Neural cell (in vitro differentiated cells): ENCODE results near the gene LHX5. TPM values are rescaled to one million over a fixed set of nuclear protein-coding genes. Genes with fewer than 3 reads are reported as not detected.

Source experiments
- H2AFZ ChIP-seq: fragments of 200-600, 300-800 bp; sonication (generic), shearing (Covaris generic); 2 replicates; pipeline ENCODE4 v1.6.0; 2014; ENCODE audit warnings: low read depth, mild to moderate bottlenecking, antibody characterized with exemption, low read length, moderate library complexity
- H3F3A ChIP-seq: fragments of 200-600 bp; shearing (Covaris generic); 2 replicates; pipeline ENCODE4 v1.6.1; 2016; ENCODE audit warnings: mild to moderate bottlenecking, moderate library complexity, mixed read lengths, antibody characterized with exemption, low read length; ENCODE audit not compliant: insufficient read depth, poor library complexity, severe bottlenecking
- H3K27ac ChIP-seq: fragments of 200-600, 300-800 bp; sonication (generic), shearing (Covaris generic); 2 replicates; pipeline ENCODE4 v1.5.1; 2014; ENCODE audit warnings: mild to moderate bottlenecking, low read length, moderate library complexity
- H3K27me3 ChIP-seq: fragments of 300-800, 200-600 bp; sonication (generic), shearing (Covaris generic); 2 replicates; pipeline ENCODE4 v1.6.0; 2014; ENCODE audit warnings: mild to moderate bottlenecking, low read depth, low read length, moderate library complexity; ENCODE audit not compliant: insufficient read depth
- H3K36me3 ChIP-seq: fragments of 300-800, 200-600 bp; sonication (generic), shearing (Covaris generic); 2 replicates; pipeline ENCODE4 v1.5.1; 2014; ENCODE audit warnings: mild to moderate bottlenecking, antibody characterized with exemption, low read length, moderate library complexity; ENCODE audit not compliant: insufficient read depth
- H3K4me2 ChIP-seq: fragments of 300-800, 200-600 bp; sonication (generic), shearing (Covaris generic); 2 replicates; pipeline ENCODE4 v1.6.0; 2014; ENCODE audit warnings: mild to moderate bottlenecking, low read length
- H3K4me3 ChIP-seq: fragments of 300-800, 200-600 bp; sonication (generic), shearing (Covaris generic); 2 replicates; pipeline ENCODE4 v1.5.1; 2014; ENCODE audit warnings: mild to moderate bottlenecking, low read length, moderate library complexity
- H3K79me2 ChIP-seq: fragments of 200-600 bp; shearing (Covaris generic); replicated peaks from 2 replicates; pipeline ENCODE4 v1.6.0; 2014; ENCODE audit warnings: mild to moderate bottlenecking, low read length, moderate library complexity; ENCODE audit not compliant: insufficient read depth
- H3K9ac ChIP-seq: fragments of 300-800, 200-600 bp; sonication (generic), shearing (Covaris generic); 2 replicates; pipeline ENCODE4 v1.6.1; 2016; ENCODE audit warnings: mild to moderate bottlenecking, low read length, mixed read lengths
- H3K9me2 ChIP-seq: fragments of 200-600 bp; shearing (Covaris generic); 2 replicates; pipeline ENCODE4 v1.6.1; 2016; ENCODE audit warnings: mild to moderate bottlenecking, low read length, mixed read lengths; ENCODE audit not compliant: insufficient read depth
- H3K9me3 ChIP-seq: fragments of 200-600, 300-800 bp; sonication (generic), shearing (Covaris generic); 2 replicates; pipeline ENCODE4 v1.6.1; 2016; ENCODE audit warnings: mild to moderate bottlenecking, mixed run types, low read length, moderate library complexity, mixed read lengths
- H4K20me1 ChIP-seq: fragments of 200-600 bp; shearing (Covaris generic); 2 replicates; pipeline ENCODE4 v1.6.1; 2016; ENCODE audit warnings: mild to moderate bottlenecking, mixed run types; ENCODE audit not compliant: insufficient read depth
- CTCF ChIP-seq: fragments of 450-650 bp; IDR thresholded peaks from 2 replicates; pipeline ENCODE4 v1.5.1; 2014; ENCODE audit warnings: antibody characterized with exemption, mild to moderate bottlenecking, moderate library complexity; ENCODE audit not compliant: poor library complexity, severe bottlenecking
- EP300 ChIP-seq: fragments of 450-650 bp; conservative IDR thresholded peaks from 2 replicates; pipeline ENCODE4 v1.6.1; 2014; ENCODE audit warnings: antibody characterized with exemption, mild to moderate bottlenecking, moderate library complexity; ENCODE audit not compliant: poor library complexity, severe bottlenecking
- EZH2 ChIP-seq: fragments of 200-600, 300-800 bp; shearing (Covaris generic), sonication (generic); IDR thresholded peaks from 2 replicates; pipeline ENCODE4 v1.6.1; 2014; ENCODE audit warnings: antibody characterized with exemption, low read length, borderline replicate concordance, mild to moderate bottlenecking; ENCODE audit not compliant: insufficient read depth, poor library complexity, severe bottlenecking
- MXI1 ChIP-seq: fragments of 450-650 bp; conservative IDR thresholded peaks from 2 replicates; pipeline ENCODE4 v1.6.1; 2014; ENCODE audit warnings: antibody characterized with exemption, mild to moderate bottlenecking; ENCODE audit not compliant: poor library complexity, severe bottlenecking
- POLR2AphosphoS5 ChIP-seq: IDR thresholded peaks from 2 replicates; pipeline ENCODE4 v1.6.1; 2012
- RAD21 ChIP-seq: fragments of 450-650 bp; conservative IDR thresholded peaks from 2 replicates; pipeline ENCODE4 v1.6.1; 2014; ENCODE audit warnings: antibody characterized with exemption, mild to moderate bottlenecking, moderate library complexity
- REST ChIP-seq: IDR thresholded peaks from 2 replicates; pipeline ENCODE4 v1.6.1; 2012; ENCODE audit warnings: borderline replicate concordance
- SMC3 ChIP-seq: fragments of 450-650 bp; conservative IDR thresholded peaks from 2 replicates; pipeline ENCODE4 v1.6.1; 2014; ENCODE audit warnings: antibody characterized with exemption, mild to moderate bottlenecking, moderate library complexity; ENCODE audit not compliant: poor library complexity
- TAF1 ChIP-seq: IDR thresholded peaks from 2 replicates; pipeline ENCODE4 v1.6.1; 2012; ENCODE audit warnings: low read depth
- polyA plus RNA-seq: library from polyadenylated mRNA; depleted of rRNA; stranded (reverse); fragments of >200 nt; gene quantifications from 2 replicates; pipeline ENCODE4 v1.2.3, GENCODE V29; 2014

The LHX5 gene
- polyA plus RNA-seq, 1 donor from 2014 or later: 3.8 TPM

- peaks cover 32% of the 10 kb centered on the region for H3K27me3 ChIP-seq
- H3K9me2 ChIP-seq: no peaks in the 10 kb centered on the region
- no peak overlapping the region for H3K27ac ChIP-seq
- no peaks in the 10 kb centered on the region for H4K20me1 ChIP-seq
- no peak overlapping the region for H3K4me2 ChIP-seq
- no peak overlapping the region for H3K9ac ChIP-seq
- no peaks in the 10 kb centered on the region for H3K36me3 ChIP-seq
- H3K9me3 ChIP-seq: peaks cover 5% of the 10 kb centered on the region
- H2AFZ ChIP-seq: no peak overlapping the region
- H3K4me3 ChIP-seq: peak overlapping the region; percentile 38
- no peaks in the 10 kb centered on the region for H3K79me2 ChIP-seq
- TF ChIP-seq CTCF (no peak), REST (no peak), POLR2AphosphoS5 (no peak), MXI1 (no peak), SMC3 (no peak), TAF1 (no peak), RAD21 (no peak), EZH2 (no peak), EP300 (no peak)
- H3F3A ChIP-seq: no peaks in the 10 kb centered on the region
Observed at GRCh38 chr12:113519464-113520307, 48.0 kb upstream of the LHX5 start.

GRCh38 chr12:113515082-113515856 is 43.6 kb upstream of the LHX5 start:
- TF ChIP-seq POLR2AphosphoS5 (no peak), CTCF (no peak), EZH2 (no peak), MXI1 (no peak), EP300 (no peak), TAF1 (no peak), REST (no peak), RAD21 (no peak), SMC3 (no peak)

More at GRCh38 chr12:113515082-113515856, 43.6 kb upstream of the LHX5 start:
- no peaks in the 10 kb centered on the region for H3K36me3 ChIP-seq
- H3K27ac ChIP-seq: no peak overlapping the region
- no peaks in the 10 kb centered on the region for H3F3A ChIP-seq
- no peaks in the 10 kb centered on the region for H3K79me2 ChIP-seq
- H3K27me3 ChIP-seq: peaks cover 49% of the 10 kb centered on the region
- H3K9ac ChIP-seq: no peak overlapping the region
- no peaks in the 10 kb centered on the region for H4K20me1 ChIP-seq
- H3K9me3 ChIP-seq: peaks cover 5% of the 10 kb centered on the region
- no peak overlapping the region for H3K4me2 ChIP-seq
- no peaks in the 10 kb centered on the region for H3K9me2 ChIP-seq
- H2AFZ ChIP-seq: no peak overlapping the region
- H3K4me3 ChIP-seq: peak overlapping the region; percentile 23
